ENCODE measurements around the gene CXXC5. TPM values are rescaled to one million over a fixed set of nuclear protein-coding genes. Genes with fewer than 3 reads are reported as not detected.

CXXC5 gene
- total RNA-seq, 2 experiments from 2014 or later = 1.2 to 1.7 TPM

DNA sequence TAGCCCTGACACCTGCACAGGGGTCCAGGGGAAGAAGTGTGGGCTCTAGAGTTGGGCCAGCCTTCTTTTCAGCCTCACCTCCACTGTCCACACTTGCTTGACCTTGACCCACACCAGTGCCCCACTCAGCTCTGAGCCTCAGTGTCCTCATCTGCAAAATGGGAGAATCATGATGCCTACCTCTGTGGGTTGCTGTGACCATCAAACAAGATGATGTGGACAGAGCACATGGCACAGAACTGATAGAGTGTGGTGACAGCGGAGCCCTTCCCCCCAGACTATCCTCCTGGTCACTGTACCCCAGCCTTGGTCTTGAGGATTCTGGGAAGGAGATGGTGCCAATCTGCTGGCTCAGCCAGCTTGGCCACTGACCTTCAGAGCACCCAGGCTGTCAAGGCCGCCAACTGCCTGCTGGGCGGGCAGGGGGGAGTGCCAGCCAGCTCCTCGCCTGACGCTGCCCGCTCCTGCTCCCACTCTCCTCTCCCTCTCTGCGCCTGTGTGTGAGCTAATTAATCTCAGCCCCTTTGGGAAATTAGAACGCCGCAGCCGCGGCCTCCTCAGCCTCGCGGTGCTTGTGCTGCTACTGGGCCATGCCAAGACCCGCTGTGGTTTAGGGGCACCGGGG, 16.7 kb downstream of the CXXC5 start:
- intact Hi-C loops (cut with micrococcal nuclease) = no loop called here
- H3K27ac Mint-ChIP-seq = no peak overlapping the region
- H3K4me1 Mint-ChIP-seq (ENCODE audit: low read depth) = peaks cover 20% of the 10 kb centered on the region
- no peaks in the 10 kb centered on the region for H3K9me3 Mint-ChIP-seq
- H3K4me3 Mint-ChIP-seq = no peak overlapping the region
- H3K36me3 Mint-ChIP-seq (ENCODE audit: low read depth) = no peaks in the 10 kb centered on the region
- CTCF ChIA-PET = interaction anchor here (1.0 kb wide), 1 partner anchor 31 kb away, joined by 3 read pairs; no protein-coding TSS in a partner anchor
- peaks cover 9% of the 10 kb centered on the region for H3K27me3 Mint-ChIP-seq (ENCODE audit: low read depth)
- DNase-seq = no peak

- Mint-ChIP-seq H3K4me1 (ENCODE audit: low read depth) (peaks cover 27% of the 10 kb centered on the region), H3K36me3 (ENCODE audit: low read depth) (no peaks in the 10 kb centered on the region), H3K4me3 (no peak overlapping the region), H3K9me3 (no peaks in the 10 kb centered on the region), H3K27ac (no peak overlapping the region), H3K27me3 (ENCODE audit: low read depth) (peaks cover 12% of the 10 kb centered on the region)
- CTCF ChIA-PET = no interaction called here
- DNase-seq = no peak
- intact Hi-C loops (cut with micrococcal nuclease) = no loop called here
These were observed 17.5 kb downstream of the CXXC5 start for GRCh38 chr5:139665626-139666025.

- no peak for DNase-seq
- Mint-ChIP-seq H3K36me3 (ENCODE audit: low read depth) (no peaks in the 10 kb centered on the region), H3K4me1 (ENCODE audit: low read depth) (peaks cover 28% of the 10 kb centered on the region), H3K27ac (no peak overlapping the region), H3K27me3 (ENCODE audit: low read depth) (peaks cover 12% of the 10 kb centered on the region), H3K9me3 (no peaks in the 10 kb centered on the region), H3K4me3 (no peak overlapping the region)
- CTCF ChIA-PET = interaction anchor here (1.7 kb wide), 1 partner anchor 26 kb away, joined by 3 read pairs; no protein-coding TSS in a partner anchor
- intact Hi-C loops (cut with micrococcal nuclease) = no loop called here
These were observed 18.4 kb downstream of the CXXC5 start for GRCh38 chr5:139666551-139666950.

GRCh38 chr5:139667001-139667729, 19.0 kb downstream of the CXXC5 start:
- Mint-ChIP-seq H3K27ac (no peak overlapping the region), H3K4me3 (no peak overlapping the region), H3K4me1 (ENCODE audit: low read depth) (peaks cover 28% of the 10 kb centered on the region), H3K27me3 (ENCODE audit: low read depth) (peaks cover 12% of the 10 kb centered on the region), H3K36me3 (ENCODE audit: low read depth) (no peaks in the 10 kb centered on the region), H3K9me3 (no peaks in the 10 kb centered on the region)
- intact Hi-C loops (cut with micrococcal nuclease) = loop anchor here (1.0 kb wide), 1 partner anchor 31 kb away; no protein-coding TSS in a partner anchor
- no peak for DNase-seq
- CTCF ChIA-PET = interaction anchor here (0.6 to 1.7 kb wide), 3 partner anchors 25 to 167 kb away, joined by 3 read pairs; no protein-coding TSS in a partner anchor

DNA sequence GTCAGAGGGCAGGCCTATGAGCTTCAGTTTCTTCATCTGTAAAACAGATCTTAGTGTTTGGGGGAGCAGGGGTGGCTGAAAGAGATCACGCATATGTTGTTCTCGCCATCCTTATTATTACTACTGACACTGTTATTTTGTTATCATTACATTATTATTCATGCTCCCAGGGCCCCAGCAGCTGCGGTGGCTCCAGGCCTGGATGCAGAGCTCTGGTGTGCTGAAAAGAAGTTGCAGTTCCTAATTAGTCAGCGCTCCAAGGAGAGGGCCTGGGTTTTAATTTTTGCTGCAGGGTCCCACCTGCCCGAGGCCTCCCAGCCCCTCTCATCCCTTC, 19.5 kb downstream of the CXXC5 start:
- DNase-seq = no peak
- H3K27ac Mint-ChIP-seq = no peak overlapping the region
- peaks cover 28% of the 10 kb centered on the region for H3K4me1 Mint-ChIP-seq (ENCODE audit: low read depth)
- H3K4me3 Mint-ChIP-seq = no peak overlapping the region
- CTCF ChIA-PET = interaction anchor here (0.6 to 1.7 kb wide), 3 partner anchors 25 to 167 kb away, joined by 3 read pairs; no protein-coding TSS in a partner anchor
- H3K9me3 Mint-ChIP-seq = no peaks in the 10 kb centered on the region
- intact Hi-C loops (cut with micrococcal nuclease) = loop anchor here (1.0 kb wide), 1 partner anchor 31 kb away; no protein-coding TSS in a partner anchor
- H3K27me3 Mint-ChIP-seq (ENCODE audit: low read depth) = peaks cover 12% of the 10 kb centered on the region
- no peaks in the 10 kb centered on the region for H3K36me3 Mint-ChIP-seq (ENCODE audit: low read depth)

- intact Hi-C loops (cut with micrococcal nuclease) = no loop called here
- H3K36me3 Mint-ChIP-seq (ENCODE audit: low read depth) = no peaks in the 10 kb centered on the region
- H3K9me3 Mint-ChIP-seq = no peaks in the 10 kb centered on the region
- H3K4me3 Mint-ChIP-seq = peak overlapping the region; percentile 60
- H3K27me3 Mint-ChIP-seq (ENCODE audit: low read depth) = peaks cover 12% of the 10 kb centered on the region
- peak; percentile 55 for DNase-seq
- no peak overlapping the region for H3K27ac Mint-ChIP-seq
- H3K4me1 Mint-ChIP-seq (ENCODE audit: low read depth) = peaks cover 28% of the 10 kb centered on the region
- CTCF ChIA-PET = interaction anchor here (0.7 to 1.4 kb wide), 2 partner anchors 107 to 154 kb away, joined by 3 read pairs; no protein-coding TSS in a partner anchor
These were observed 20.1 kb downstream of the CXXC5 start for GRCh38 chr5:139668064-139668880.

GRCh38 chr5:139668924-139669661, 20.9 kb downstream of the CXXC5 start:
- CTCF ChIA-PET = interaction anchor here (1.4 kb wide), 1 partner anchor 106 kb away, joined by 3 read pairs; no protein-coding TSS in a partner anchor
- Mint-ChIP-seq H3K27ac (no peak overlapping the region), H3K4me3 (peak overlapping the region; percentile 8), H3K4me1 (ENCODE audit: low read depth) (peaks cover 28% of the 10 kb centered on the region), H3K9me3 (no peaks in the 10 kb centered on the region), H3K27me3 (ENCODE audit: low read depth) (peaks cover 12% of the 10 kb centered on the region), H3K36me3 (ENCODE audit: low read depth) (no peaks in the 10 kb centered on the region)
- no peak for DNase-seq
- intact Hi-C loops (cut with micrococcal nuclease) = no loop called here

GRCh38 chr5:139669662-139670368, 21.7 kb downstream of the CXXC5 start:
- no peaks in the 10 kb centered on the region for H3K9me3 Mint-ChIP-seq
- H3K4me3 Mint-ChIP-seq = no peak overlapping the region
- DNase-seq = peak; percentile 21
- H3K27ac Mint-ChIP-seq = no peak overlapping the region
- no peaks in the 10 kb centered on the region for H3K36me3 Mint-ChIP-seq (ENCODE audit: low read depth)
- intact Hi-C loops (cut with micrococcal nuclease) = no loop called here
- peaks cover 28% of the 10 kb centered on the region for H3K4me1 Mint-ChIP-seq (ENCODE audit: low read depth)
- CTCF ChIA-PET = interaction anchor here (0.7 to 1.8 kb wide), 3 partner anchors 21 to 107 kb away, joined by 3 to 7 read pairs (median 3); no protein-coding TSS in a partner anchor
- peaks cover 12% of the 10 kb centered on the region for H3K27me3 Mint-ChIP-seq (ENCODE audit: low read depth)

DNA sequence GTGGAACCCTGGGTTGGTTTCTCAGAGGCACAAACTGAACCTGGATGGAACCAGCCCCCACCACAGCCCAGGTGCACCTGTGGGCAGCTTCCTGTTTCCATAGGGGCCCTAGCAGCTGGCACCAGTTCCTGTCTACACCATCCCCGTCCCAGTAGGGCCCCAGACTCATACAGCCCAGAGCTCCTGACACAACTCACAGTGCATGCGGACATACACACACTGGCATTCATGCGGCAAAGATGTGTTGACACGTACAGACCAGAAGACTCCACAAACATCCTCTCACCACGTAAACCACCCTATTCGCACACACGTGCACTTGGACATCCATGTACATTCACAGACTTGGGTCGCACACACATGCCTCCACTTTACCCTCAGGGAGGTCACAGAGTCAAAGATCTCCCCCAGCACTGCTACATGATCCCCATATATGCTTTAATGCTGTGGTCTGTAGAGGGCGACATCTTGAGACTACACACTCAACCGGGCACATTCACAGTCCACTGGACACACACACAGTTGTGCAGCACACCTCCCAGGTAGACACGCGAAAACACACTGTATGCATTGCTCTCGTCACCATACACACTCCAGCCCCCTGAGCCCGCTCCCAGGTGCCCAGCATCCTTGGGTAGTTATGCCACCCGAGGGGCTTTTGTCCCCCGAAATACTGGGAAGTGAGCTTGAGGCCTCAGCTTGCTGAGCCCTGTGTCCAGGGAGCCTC, 22.4 kb downstream of the CXXC5 start:
- H3K36me3 Mint-ChIP-seq (ENCODE audit: low read depth) = no peaks in the 10 kb centered on the region
- peaks cover 28% of the 10 kb centered on the region for H3K4me1 Mint-ChIP-seq (ENCODE audit: low read depth)
- no peaks in the 10 kb centered on the region for H3K9me3 Mint-ChIP-seq
- intact Hi-C loops (cut with micrococcal nuclease) = no loop called here
- no peak overlapping the region for H3K27ac Mint-ChIP-seq
- CTCF ChIA-PET = interaction anchor here (0.6 to 1.8 kb wide), 7 partner anchors 11 to 248 kb away, joined by 3 to 7 read pairs (median 3); no protein-coding TSS in a partner anchor
- H3K4me3 Mint-ChIP-seq = no peak overlapping the region
- peaks cover 12% of the 10 kb centered on the region for H3K27me3 Mint-ChIP-seq (ENCODE audit: low read depth)
- DNase-seq = peak; percentile 60

GRCh38 chr5:139671096-139671841, 23.1 kb downstream of the CXXC5 start:
- intact Hi-C loops (cut with micrococcal nuclease) = no loop called here
- H3K27me3 Mint-ChIP-seq (ENCODE audit: low read depth) = peaks cover 12% of the 10 kb centered on the region
- no peaks in the 10 kb centered on the region for H3K36me3 Mint-ChIP-seq (ENCODE audit: low read depth)
- CTCF ChIA-PET = interaction anchor here (0.6 to 2.4 kb wide), 7 partner anchors 11 to 249 kb away, joined by 3 to 8 read pairs (median 3); no protein-coding TSS in a partner anchor
- H3K4me1 Mint-ChIP-seq (ENCODE audit: low read depth) = peaks cover 28% of the 10 kb centered on the region
- DNase-seq = no peak
- no peak overlapping the region for H3K4me3 Mint-ChIP-seq
- H3K27ac Mint-ChIP-seq = no peak overlapping the region
- H3K9me3 Mint-ChIP-seq = no peaks in the 10 kb centered on the region
